GM21367 (cell line): ENCODE data around the gene ACSM3.
A peak's percentile ranks its signal among the peaks of the same experiment; 100 is the strongest.
"Not testable (repeated sequence)": the region's sequence is repeated elsewhere in the genome, so short reads cannot be mapped to it uniquely, and the experiment has no call there.

Source experiments
- ATAC-seq: cut with Tn5 transposase; IDR thresholded peaks from one replicate; pipeline ENCODE4 v1.9.1; 2021; ENCODE audit not compliant: unreplicated experiment

ACSM3 gene

DNA sequence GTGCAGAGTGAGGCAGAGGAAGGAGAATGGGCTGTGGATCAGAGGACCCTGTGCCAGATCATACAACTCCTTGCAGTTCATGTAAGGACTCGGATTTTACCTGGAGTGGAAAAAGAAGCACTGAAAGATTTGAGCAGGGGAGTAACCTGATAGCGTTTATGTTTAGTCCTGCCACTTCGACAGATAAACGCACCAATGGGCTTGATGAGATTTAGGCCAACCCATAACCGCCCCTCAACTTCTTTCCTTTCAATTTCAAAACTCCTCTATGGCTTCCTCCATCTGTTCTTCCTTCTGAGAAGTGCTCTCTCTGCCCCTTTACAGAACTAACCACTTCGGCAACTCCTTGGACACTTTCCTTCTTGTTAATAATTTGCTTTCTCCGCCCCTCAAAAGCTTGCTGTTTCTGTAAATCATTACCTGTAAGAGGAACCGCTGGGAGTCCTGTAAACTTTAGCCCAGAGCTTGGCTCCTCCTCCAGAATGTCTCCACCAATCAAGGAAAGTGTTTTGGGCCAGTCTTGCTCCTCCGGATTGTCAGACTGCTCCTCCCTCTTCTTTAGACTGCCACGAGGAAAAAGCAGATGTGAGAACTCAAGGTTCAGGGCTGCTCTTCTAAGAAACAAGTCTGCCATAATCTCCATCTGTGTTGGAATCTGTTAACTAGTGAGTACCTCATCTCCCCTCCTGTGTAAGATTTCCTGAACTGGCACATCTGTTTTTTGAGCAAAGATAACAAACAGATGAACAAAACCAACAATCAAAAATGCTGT lies at the start of gene ACSM3:
Gene ACSM3, plus strand, starts transcription at position 554 of the 772 bp plus-strand sequence. CDS start 6,021 bp downstream, outside the sequence.
- ATAC-seq, result peak; percentile 97

DNA sequence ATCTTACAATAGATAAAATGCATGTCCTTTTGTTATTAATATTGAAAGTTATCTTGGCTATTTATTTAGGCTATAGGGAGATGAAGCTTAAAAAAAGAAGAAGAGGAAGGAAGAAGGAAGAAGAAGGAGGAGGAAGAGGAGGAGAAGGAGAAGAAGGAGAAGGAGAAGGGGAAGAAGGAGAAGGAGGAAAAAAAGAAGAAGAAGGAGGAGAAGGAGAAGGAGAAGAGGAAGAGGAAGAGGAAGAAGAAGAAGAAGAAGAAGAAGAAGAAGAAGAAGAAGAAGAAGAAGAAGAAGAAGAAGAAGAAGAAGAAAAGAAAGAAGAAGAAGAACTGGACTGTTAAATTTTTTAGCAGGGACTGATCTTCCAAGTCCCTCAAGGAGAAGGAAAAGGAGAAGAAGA lies 46.1 kb upstream of the ACSM3 start:
- ATAC-seq, result not testable (repeated sequence)

GRCh38 chr16:20720251-20720650 lies 43.6 kb upstream of the ACSM3 start:
- no peak for ATAC-seq

DNA sequence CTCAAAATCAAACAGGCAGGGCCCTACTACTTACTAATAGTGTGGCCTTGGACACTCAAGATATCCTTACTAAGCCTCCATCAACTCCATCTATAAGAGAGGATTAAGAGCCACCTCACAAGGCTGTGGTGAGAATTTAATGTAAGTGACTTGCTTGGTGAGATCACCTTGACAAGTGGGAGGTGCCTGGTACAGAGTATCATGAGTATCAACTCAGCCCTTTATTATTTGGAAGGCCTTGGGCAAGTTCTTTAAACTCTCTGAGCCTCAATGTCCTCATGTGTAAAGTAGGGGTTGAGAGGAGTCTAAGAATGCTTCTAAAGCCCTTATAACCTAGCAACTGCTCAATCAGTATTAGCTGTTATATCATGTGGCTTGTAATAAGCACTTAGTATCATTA lies 37.2 kb upstream of the ACSM3 start:
- ATAC-seq, result no peak

DNA sequence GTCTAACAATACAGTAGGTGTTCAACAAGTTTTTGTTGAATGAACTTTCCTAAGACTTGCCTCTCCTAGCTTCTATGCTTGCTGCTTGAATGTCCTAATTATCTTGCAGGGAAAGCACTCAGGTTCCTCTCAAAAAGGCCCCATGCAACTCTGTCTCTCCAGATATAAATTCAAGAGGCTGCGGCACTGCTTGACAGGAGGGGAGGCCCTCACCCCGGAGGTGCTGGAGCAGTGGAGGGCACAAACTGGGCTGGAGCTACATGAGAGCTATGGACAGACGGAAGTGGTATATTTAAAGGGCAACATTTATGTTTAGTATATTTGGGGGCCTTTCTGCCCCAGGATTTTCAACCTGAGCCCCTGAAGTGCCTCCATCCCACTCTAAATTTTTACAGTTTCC lies 36.6 kb upstream of the ACSM3 start:
- no peak for ATAC-seq

DNA sequence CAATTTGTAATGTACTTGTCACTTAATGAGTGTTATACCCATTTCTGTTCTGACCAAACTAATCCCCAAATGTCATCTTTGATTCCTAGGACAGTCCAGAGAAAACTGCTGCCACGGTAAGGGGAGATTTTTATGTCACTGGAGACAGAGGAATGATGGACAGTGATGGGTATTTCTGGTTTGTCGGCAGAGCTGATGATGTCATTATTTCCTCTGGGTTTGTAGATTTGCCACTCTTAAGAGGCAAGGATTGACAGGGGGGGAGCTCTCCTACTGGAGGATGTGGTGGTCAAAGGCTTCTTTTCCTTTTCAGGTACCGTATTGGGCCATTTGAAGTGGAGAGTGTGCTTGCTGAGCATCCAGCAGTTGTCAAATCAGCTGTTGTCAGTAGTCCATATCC lies 34.7 kb upstream of the ACSM3 start:
- ATAC-seq, result no peak

GRCh38 chr16:20734056-20734455 lies 29.8 kb upstream of the ACSM3 start:
- no peak for ATAC-seq

GRCh38 chr16:20734782-20735181 lies 29.0 kb upstream of the ACSM3 start:
- no peak for ATAC-seq

DNA sequence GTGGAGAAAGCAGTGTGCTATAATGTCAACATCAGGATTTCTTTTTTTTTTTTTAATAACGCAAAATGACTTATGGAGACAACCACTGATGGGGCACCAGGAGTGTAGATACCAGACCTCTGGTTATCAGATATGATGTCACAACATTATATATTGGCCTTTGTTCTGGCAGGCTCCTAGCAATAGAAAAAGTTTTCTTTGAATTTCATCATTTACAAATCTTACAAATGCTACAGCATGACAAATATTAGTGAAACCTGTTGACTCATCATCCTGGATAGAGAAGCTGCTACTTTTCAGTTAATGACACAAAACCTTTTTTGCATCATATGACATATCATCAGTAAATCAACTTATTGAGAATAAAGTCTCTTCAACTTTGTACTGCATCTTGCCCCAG lies 28.3 kb upstream of the ACSM3 start:
- no peak for ATAC-seq

DNA sequence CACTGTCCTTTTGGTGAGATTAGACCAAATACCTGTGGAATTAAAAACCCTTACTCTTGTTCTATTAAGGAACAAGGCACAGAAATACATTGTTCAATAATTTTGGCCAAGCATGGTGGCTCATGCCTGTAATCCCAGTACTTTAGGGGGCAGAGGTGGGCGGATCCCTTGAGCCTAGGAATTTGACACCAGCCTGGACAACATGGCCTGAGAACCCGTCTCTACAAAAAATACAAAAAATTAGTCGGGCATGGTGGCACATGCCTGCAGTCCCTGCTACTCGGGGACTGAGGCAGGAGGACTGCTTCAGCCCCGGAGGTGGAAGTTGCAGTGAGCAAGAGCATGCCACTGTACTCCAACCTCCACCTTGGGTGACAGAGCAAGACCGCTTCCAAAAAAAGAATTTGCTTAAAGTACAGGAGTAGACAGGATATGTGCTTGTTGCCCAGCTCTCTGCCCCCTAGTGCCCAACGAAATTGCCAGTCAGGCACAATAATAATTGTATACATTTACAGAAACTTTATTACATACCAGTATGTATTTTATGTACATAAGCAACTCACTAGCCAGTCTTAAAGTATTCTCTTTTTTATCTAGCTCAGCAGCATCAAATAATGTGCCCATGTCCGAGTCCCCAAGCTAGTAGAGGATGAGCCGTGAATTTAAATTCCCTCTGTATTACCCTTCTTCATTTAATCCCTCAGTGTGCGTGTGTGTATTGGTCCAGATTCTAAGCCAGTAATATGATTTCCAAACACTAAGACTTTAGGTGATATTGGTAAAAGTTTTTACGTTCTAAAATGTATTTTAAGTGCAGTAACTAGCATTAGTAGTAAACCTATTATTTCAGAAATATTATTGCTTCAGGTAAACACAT lies 23.6 kb upstream of the ACSM3 start:
- ATAC-seq, result no peak

DNA sequence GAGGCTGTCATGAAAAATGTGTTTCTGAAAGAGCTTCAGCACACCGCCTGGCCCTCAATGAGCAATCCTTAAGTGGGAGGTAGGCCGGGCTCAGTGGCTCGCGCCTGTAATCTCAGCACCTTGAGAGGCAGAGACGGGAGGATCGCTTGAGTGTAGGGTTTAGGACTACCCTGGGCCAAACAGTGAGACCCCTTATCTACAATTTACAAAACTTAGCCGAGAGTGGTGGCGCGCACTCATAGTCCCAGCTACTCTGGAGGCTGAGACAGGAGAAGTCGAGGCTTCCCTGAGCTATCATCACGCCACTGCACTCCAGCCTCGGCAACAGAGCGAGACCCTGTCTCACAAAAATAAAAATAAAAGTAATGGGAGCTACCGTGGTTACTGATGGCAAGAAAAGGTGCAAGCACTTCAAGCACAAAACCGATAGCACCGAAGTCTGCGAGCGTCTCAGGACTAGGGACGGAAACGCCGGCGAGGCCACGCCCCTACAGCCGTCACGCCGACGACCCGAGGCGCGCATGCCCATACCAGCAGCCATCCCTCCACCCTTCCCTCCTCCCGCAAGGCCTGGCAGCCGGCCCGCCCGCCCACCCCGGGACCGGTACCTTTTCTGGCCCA lies 22.8 kb upstream of the ACSM3 start:
- peak; percentile 68 for ATAC-seq

- peak; percentile 77 for ATAC-seq
Measured at GRCh38 chr16:20741554-20742285, 22.1 kb upstream of the ACSM3 start, which contains the start of gene THUMPD1. Gene THUMPD1 (minus strand): TSS chr16:20741818. CDS start chr16:20741739, 79 bp downstream.

DNA sequence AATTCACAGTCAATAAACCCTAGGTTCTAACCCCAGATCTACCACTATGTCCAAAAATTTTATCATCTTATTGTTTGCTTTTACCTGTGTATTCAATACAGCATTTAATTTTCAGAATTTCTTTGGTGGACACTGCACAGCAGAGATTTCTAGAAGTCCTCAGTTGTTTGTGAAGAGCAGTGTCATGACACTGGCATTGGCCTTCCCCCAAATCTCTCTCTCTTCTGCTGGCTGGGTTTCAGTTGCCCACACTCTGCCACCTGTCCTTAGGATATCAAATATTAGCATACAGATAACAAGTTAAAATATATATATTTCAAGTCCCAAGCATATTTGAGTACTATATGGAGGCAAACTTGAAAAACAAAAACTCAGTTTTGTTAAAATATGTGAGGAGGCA lies 20.2 kb upstream of the ACSM3 start:
- ATAC-seq, result no peak

- no peak for ATAC-seq
Measured at GRCh38 chr16:20744922-20745440, 18.8 kb upstream of the ACSM3 start.

- no peak for ATAC-seq
Measured at GRCh38 chr16:20746461-20746860, 17.4 kb upstream of the ACSM3 start.

DNA sequence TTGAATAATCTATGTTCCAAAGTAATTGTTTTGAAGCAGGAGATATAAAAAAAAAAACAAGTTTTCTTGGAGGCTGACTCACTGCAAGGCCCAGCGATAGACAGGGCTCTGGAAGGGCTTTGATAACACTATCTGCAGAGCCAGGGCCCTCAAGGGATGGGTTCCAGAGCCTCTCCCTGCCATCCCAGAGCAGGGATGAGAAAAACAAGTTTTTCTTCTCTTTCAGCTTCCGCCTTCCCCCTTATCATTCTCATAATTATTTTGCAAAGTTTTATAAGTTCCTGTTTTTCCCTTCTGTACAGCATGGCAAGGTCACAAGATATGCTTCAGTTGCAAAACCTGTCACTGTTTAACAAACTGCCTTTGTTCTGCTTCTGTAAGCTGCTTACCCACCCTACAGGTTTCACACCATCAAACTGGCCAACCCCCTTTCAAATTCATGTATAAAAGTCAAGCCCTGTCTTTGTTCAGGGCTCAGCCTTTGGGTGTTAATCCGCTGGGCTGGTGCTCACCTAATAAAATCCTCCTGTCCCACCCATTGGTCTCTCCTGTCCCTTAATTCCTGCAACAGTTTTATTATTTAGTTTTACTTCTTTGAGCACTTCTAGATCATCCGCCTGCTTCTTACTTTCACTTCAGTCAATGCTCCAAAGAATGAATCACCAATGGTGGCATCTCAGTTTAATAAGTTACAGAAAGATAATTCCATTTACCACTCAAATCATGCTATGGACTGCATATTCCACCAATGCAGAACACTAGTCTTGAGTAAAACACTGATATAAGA lies 16.6 kb upstream of the ACSM3 start:
- no peak for ATAC-seq

GRCh38 chr16:20749474-20749873 lies 14.3 kb upstream of the ACSM3 start:
- ATAC-seq, result no peak

GRCh38 chr16:20750558-20750957 lies 13.3 kb upstream of the ACSM3 start:
- no peak for ATAC-seq

- ATAC-seq, result no peak
Measured at GRCh38 chr16:20753727-20754126, 10.1 kb upstream of the ACSM3 start.

DNA sequence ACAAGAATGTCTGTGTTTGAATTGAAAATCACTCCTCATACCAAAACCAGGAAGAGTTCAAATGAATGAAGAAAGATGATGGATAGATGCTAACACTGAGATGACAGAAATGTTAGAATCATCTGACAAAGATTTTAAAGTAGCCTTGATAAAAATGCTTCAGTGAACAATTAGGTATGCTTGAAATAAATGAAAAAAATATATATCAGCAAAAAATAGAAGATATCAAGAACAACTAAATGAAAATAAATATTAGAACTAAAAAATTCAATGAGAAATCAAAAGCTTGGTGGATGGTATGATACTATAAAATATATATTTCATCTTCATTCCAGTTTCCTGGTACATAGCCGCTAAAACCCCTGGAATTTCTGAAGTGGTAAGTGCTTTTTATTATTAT lies 8.6 kb upstream of the ACSM3 start:
- ATAC-seq, result no peak
